Neural progenitor cell (in vitro differentiated cells): ENCODE measurements around the gene CLIP2.

Experiments used
- CTCF ChIP-seq: fragments of 200-600 bp; sonication (generic); IDR thresholded peaks from 2 replicates; pipeline ENCODE4 v1.5.1; 2017; ENCODE audit warnings: antibody characterized with exemption, mild to moderate bottlenecking
- EZH2phosphoT487 ChIP-seq: fragments of 200-600 bp; sonication (generic); IDR thresholded peaks from 2 replicates; pipeline ENCODE4 v1.6.1; 2017; ENCODE audit warnings: antibody characterized with exemption

GRCh38 chr7:74351836-74352235 lies 62.6 kb downstream of the CLIP2 start:
- TF ChIP-seq CTCF (no peak), EZH2phosphoT487 (no peak)
